WTC11 (cell line): Measurements from ENCODE around the gene MESD. TPM values are rescaled to one million over a fixed set of nuclear protein-coding genes. Genes with fewer than 3 reads are reported as not detected.

ENCODE experiments used
- ATAC-seq: fragments of 200-7000 bp; cut with Tn5 transposase; 2 replicates; pipeline ENCODE4 v1.10.0; 2021; ENCODE audit warnings: mild to moderate bottlenecking, moderate library complexity
- CTCF ChIA-PET: fragments of 300-600 bp; sonication (Branson Sonifier 250); formaldehyde crosslinking; loops from one replicate; lab custom pipeline; 2021; ENCODE audit warnings: antibody characterized with exemption; lab: Charles Lee
- POLR2A ChIA-PET: fragments of 350-600 bp; sonication (Branson Sonifier 250); formaldehyde crosslinking; loops from one replicate; lab custom pipeline; 2021; ENCODE audit warnings: antibody characterized with exemption; lab: Charles Lee
- DNase-seq: peaks from one replicate; pipeline ENCODE4 v3.0.0; 2021; ENCODE audit warnings: low spot score
- H3K27ac Mint-ChIP-seq: 2 replicates; pipeline ENCODE4 v1.8.0; 2021; ENCODE audit warnings: mixed read lengths
- H3K27me3 Mint-ChIP-seq: 2 replicates; pipeline ENCODE4 v1.8.0; 2021; ENCODE audit warnings: low read depth, mild to moderate bottlenecking, moderate library complexity, mixed read lengths
- H3K36me3 Mint-ChIP-seq: 2 replicates; pipeline ENCODE4 v1.8.0; 2021; ENCODE audit warnings: mixed read lengths
- H3K4me1 Mint-ChIP-seq: 2 replicates; pipeline ENCODE4 v1.8.0; 2022; ENCODE audit warnings: mixed read lengths
- H3K4me3 Mint-ChIP-seq: 2 replicates; pipeline ENCODE4 v1.8.0; 2021; ENCODE audit warnings: mild to moderate bottlenecking, moderate library complexity, mixed read lengths
- H3K9me3 Mint-ChIP-seq: 2 replicates; pipeline ENCODE4 v1.8.0; 2021; ENCODE audit warnings: mixed read lengths
- AFF4 ChIP-seq: sonication (generic); formaldehyde crosslinking; IDR thresholded peaks from 2 replicates; pipeline ENCODE4 v1.8.1; 2023; ENCODE audit warnings: mild to moderate bottlenecking, missing genetic modification reagents, borderline replicate concordance
- ARID4B ChIP-seq: sonication (generic); formaldehyde crosslinking; IDR thresholded peaks from 2 replicates; pipeline ENCODE4 v1.8.0; 2023; ENCODE audit warnings: missing genetic modification reagents, mild to moderate bottlenecking, borderline replicate concordance
- ATF3 ChIP-seq: sonication (generic); formaldehyde crosslinking; conservative IDR thresholded peaks from 2 replicates; pipeline ENCODE4 v1.8.1; 2022; ENCODE audit warnings: mild to moderate bottlenecking, missing genetic modification reagents
- ESRRA ChIP-seq: sonication (generic); formaldehyde crosslinking; IDR thresholded peaks from 2 replicates; pipeline ENCODE4 v1.8.1; 2022; ENCODE audit warnings: mild to moderate bottlenecking, missing genetic modification reagents, borderline replicate concordance
- FOXK1 ChIP-seq: sonication (generic); formaldehyde crosslinking; IDR thresholded peaks from 2 replicates; pipeline ENCODE4 v1.8.0; 2022; ENCODE audit warnings: mild to moderate bottlenecking, moderate library complexity, missing genetic modification reagents
- IRF2 ChIP-seq: sonication (generic); formaldehyde crosslinking; IDR thresholded peaks from 2 replicates; pipeline ENCODE4 v1.8.0; 2022; ENCODE audit warnings: low read depth, missing genetic modification reagents, borderline replicate concordance
- JAZF1 ChIP-seq: fragments of 250-450 bp; sonication (Bioruptor Pico); IDR thresholded peaks from 2 replicates; pipeline ENCODE4 v1.9.0; 2021; ENCODE audit warnings: moderate library complexity, mild to moderate bottlenecking, inconsistent platforms
- MYBL2 ChIP-seq: sonication (generic); formaldehyde crosslinking; IDR thresholded peaks from 2 replicates; pipeline ENCODE4 v1.8.1; 2023; ENCODE audit warnings: mild to moderate bottlenecking, moderate library complexity, missing genetic modification reagents
- PRDM15 ChIP-seq: sonication (generic); formaldehyde crosslinking; IDR thresholded peaks from 2 replicates; pipeline ENCODE4 v1.8.0; 2022; ENCODE audit warnings: missing genetic modification reagents
- USF1 ChIP-seq: sonication (generic); formaldehyde crosslinking; IDR thresholded peaks from 2 replicates; pipeline ENCODE4 v1.8.0; 2022; ENCODE audit warnings: mild to moderate bottlenecking, missing genetic modification reagents
- USF2 ChIP-seq: sonication (generic); formaldehyde crosslinking; IDR thresholded peaks from 2 replicates; pipeline ENCODE4 v1.8.1; 2023; ENCODE audit warnings: mild to moderate bottlenecking, missing genetic modification reagents, moderate library complexity
- ZMAT4 ChIP-seq: fragments of 250-450 bp; sonication (Bioruptor Pico); IDR thresholded peaks from 2 replicates; pipeline ENCODE4 v1.9.0; 2021; ENCODE audit warnings: mild to moderate bottlenecking
- ZNF263 ChIP-seq: sonication (generic); formaldehyde crosslinking; IDR thresholded peaks from 2 replicates; pipeline ENCODE4 v1.8.1; 2022; ENCODE audit warnings: low read depth, mild to moderate bottlenecking, moderate library complexity, missing genetic modification reagents
- ZNF396 ChIP-seq: fragments of 250-450 bp; sonication (Bioruptor Pico); IDR thresholded peaks from 2 replicates; pipeline ENCODE4 v1.8.0; 2021; ENCODE audit warnings: mild to moderate bottlenecking, moderate library complexity, borderline replicate concordance
- ZNF425 ChIP-seq: fragments of 250-450 bp; sonication (Bioruptor Pico); conservative IDR thresholded peaks from 2 replicates; pipeline ENCODE4 v1.9.0; 2021; ENCODE audit warnings: mild to moderate bottlenecking
- total RNA-seq: library from RNA; stranded (reverse); gene quantifications from 3 replicates; pipeline ENCODE4 v1.2.3, GENCODE V29; 2021

The MESD gene
- total RNA-seq, 1 experiment from 2014 or later: 28.3 TPM

GRCh38 chr15:81038975-81039607 is 49.5 kb upstream of the MESD start:
- no peak overlapping the region for H3K27ac Mint-ChIP-seq
- DNase-seq: no peak
- ATAC-seq: no peak
- no peaks in the 10 kb centered on the region for H3K9me3 Mint-ChIP-seq
- H3K36me3 Mint-ChIP-seq: no peaks in the 10 kb centered on the region
- POLR2A ChIA-PET: no interaction called here
- no peaks in the 10 kb centered on the region for H3K27me3 Mint-ChIP-seq
- H3K4me3 Mint-ChIP-seq: no peak overlapping the region
- CTCF ChIA-PET: no interaction called here
- TF ChIP-seq FOXK1 (CRISPR knock-in tag) (no peak), USF2 (CRISPR knock-in tag) (no peak), PRDM15 (CRISPR knock-in tag) (no peak)
- no peaks in the 10 kb centered on the region for H3K4me1 Mint-ChIP-seq

- no peak overlapping the region for H3K27ac Mint-ChIP-seq
- no peak overlapping the region for H3K4me3 Mint-ChIP-seq
- ChIA-PET CTCF (interaction anchor here (1.0 kb wide), 1 partner anchor 228 kb away, joined by 5 read pairs; no protein-coding TSS in a partner anchor), POLR2A (no interaction called here)
- no peaks in the 10 kb centered on the region for H3K4me1 Mint-ChIP-seq
- ATAC-seq (no peak), DNase-seq (no peak)
- H3K36me3 Mint-ChIP-seq: no peaks in the 10 kb centered on the region
- no peaks in the 10 kb centered on the region for H3K9me3 Mint-ChIP-seq
- no peaks in the 10 kb centered on the region for H3K27me3 Mint-ChIP-seq
- TF ChIP-seq USF1 (CRISPR knock-in tag): no peak
- no peak for TF ChIP-seq ARID4B (CRISPR knock-in tag)
- TF ChIP-seq JAZF1 (CRISPR knock-in tag): no peak
- TF ChIP-seq ZNF425 (CRISPR knock-in tag): no peak
- TF ChIP-seq ESRRA (CRISPR knock-in tag): no peak
- no peak for TF ChIP-seq FOXK1 (CRISPR knock-in tag)
- TF ChIP-seq MYBL2 (CRISPR knock-in tag): no peak
- no peak for TF ChIP-seq ZMAT4 (CRISPR knock-in tag)
- TF ChIP-seq AFF4 (CRISPR knock-in tag): no peak
- no peak for TF ChIP-seq ZNF263
- no peak for TF ChIP-seq ZNF396 (CRISPR knock-in tag)
- no peak for TF ChIP-seq IRF2 (CRISPR knock-in tag)
- TF ChIP-seq ATF3 (CRISPR knock-in tag): no peak
Observed at GRCh38 chr15:81037952-81038743, 48.5 kb upstream of the MESD start.
